ENCODE measurements around the gene DNAI1. TPM values are rescaled to one million over a fixed set of nuclear protein-coding genes. Genes with fewer than 3 reads are reported as not detected.

Gene DNAI1
- total and polyA plus RNA-seq, 2 of the 13 experiments (the other 11 are each of a cell fraction or from before 2014, with no cell fraction given) = not detected

DNA sequence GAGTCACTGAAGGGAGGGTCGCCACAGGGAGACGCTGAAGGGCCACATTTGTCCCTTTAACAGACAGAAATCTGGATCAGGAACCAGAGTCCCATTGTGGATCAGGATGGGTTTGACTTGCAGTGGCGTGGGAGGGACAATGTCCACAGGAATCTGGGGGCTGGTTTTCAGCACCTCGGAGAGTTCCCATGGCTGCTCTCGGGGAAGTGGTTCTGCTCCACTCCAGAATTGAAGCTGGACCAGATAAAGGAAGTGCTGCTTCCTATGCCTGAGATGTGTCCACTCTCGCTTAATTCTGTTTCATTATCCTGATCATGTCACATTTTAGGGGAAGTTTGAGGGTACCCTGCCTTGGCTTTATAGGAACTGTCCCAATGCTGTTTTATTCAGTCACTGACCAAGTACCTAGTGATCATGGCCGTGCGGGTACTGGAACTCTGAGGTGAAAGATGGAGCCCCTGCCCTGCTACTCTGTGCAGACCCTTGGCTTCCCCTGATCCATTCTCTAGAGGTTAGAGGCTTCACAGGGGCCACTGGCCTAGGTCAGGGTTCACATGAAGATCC, 35.4 kb downstream of the DNAI1 start (continued):
- TF ChIP-seq, protein P1, sequence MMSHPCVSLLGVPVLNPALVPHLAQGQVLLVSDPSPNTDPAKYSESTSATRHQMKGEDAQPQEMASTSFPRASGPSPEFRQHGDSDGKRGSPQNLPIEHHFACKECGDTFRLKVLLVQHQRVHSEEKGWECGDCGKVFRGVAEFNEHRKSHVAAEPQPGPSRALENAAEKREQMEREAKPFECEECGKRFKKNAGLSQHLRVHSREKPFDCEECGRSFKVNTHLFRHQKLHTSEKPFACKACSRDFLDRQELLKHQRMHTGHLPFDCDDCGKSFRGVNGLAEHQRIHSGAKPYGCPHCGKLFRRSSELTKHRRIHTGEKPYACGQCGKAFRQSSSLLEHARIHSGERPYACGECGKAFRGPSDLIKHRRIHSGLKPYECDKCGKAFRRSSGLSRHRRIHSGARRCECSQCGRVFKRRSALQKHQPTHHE (CRISPR knock-in tag; IDR thresholded peaks at IDR 0.05; ENCODE audit: borderline replicate concordance) = no peak
- TF ChIP-seq PHB2 (IDR thresholded peaks at IDR 0.05; ENCODE audit: partially characterized antibody) = no peak
- TF ChIP-seq, protein P2, sequence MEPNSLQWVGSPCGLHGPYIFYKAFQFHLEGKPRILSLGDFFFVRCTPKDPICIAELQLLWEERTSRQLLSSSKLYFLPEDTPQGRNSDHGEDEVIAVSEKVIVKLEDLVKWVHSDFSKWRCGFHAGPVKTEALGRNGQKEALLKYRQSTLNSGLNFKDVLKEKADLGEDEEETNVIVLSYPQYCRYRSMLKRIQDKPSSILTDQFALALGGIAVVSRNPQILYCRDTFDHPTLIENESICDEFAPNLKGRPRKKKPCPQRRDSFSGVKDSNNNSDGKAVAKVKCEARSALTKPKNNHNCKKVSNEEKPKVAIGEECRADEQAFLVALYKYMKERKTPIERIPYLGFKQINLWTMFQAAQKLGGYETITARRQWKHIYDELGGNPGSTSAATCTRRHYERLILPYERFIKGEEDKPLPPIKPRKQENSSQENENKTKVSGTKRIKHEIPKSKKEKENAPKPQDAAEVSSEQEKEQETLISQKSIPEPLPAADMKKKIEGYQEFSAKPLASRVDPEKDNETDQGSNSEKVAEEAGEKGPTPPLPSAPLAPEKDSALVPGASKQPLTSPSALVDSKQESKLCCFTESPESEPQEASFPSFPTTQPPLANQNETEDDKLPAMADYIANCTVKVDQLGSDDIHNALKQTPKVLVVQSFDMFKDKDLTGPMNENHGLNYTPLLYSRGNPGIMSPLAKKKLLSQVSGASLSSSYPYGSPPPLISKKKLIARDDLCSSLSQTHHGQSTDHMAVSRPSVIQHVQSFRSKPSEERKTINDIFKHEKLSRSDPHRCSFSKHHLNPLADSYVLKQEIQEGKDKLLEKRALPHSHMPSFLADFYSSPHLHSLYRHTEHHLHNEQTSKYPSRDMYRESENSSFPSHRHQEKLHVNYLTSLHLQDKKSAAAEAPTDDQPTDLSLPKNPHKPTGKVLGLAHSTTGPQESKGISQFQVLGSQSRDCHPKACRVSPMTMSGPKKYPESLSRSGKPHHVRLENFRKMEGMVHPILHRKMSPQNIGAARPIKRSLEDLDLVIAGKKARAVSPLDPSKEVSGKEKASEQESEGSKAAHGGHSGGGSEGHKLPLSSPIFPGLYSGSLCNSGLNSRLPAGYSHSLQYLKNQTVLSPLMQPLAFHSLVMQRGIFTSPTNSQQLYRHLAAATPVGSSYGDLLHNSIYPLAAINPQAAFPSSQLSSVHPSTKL (CRISPR knock-in tag; IDR thresholded peaks at IDR 0.05) = peak; percentile 9; the same call in 1 of the 2 replicates
- TF ChIP-seq, protein P3, sequence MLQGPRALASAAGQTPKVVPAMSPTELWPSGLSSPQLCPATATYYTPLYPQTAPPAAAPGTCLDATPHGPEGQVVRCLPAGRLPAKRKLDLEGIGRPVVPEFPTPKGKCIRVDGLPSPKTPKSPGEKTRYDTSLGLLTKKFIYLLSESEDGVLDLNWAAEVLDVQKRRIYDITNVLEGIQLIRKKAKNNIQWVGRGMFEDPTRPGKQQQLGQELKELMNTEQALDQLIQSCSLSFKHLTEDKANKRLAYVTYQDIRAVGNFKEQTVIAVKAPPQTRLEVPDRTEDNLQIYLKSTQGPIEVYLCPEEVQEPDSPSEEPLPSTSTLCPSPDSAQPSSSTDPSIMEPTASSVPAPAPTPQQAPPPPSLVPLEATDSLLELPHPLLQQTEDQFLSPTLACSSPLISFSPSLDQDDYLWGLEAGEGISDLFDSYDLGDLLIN (CRISPR knock-in tag; IDR thresholded peaks at IDR 0.05; ENCODE audit: borderline replicate concordance) = no peak
- TF ChIP-seq AGO1 (IDR thresholded peaks at IDR 0.05; ENCODE audit: low read depth, low read length, poor library complexity, severe bottlenecking) = no peak
- no peak for TF ChIP-seq BCL6 (CRISPR knock-in tag; IDR thresholded peaks at IDR 0.05)
- TF ChIP-seq MXD3 (CRISPR knock-in tag; IDR thresholded peaks at IDR 0.05) = no peak
- 0 out of 2 replicates have a peak, but pooled peaks have one; percentile 38 for TF ChIP-seq ZNF773 (CRISPR knock-in tag; IDR thresholded peaks at IDR 0.05; ENCODE audit: borderline replicate concordance)
- TF ChIP-seq REST (IDR thresholded peaks at IDR 0.05; ENCODE audit: borderline replicate concordance in 1 of 2, low read depth in 1 of 2, low read length in 2 of 2) = peak; percentile 89 to 97
- 0 out of 2 replicates have a peak, but pooled peaks have one; percentile 40 for TF ChIP-seq ZNF580 (CRISPR knock-in tag; IDR thresholded peaks at IDR 0.05; ENCODE audit: borderline replicate concordance, low read depth)
- no peak for TF ChIP-seq ZNF782 (CRISPR knock-in tag; IDR thresholded peaks at IDR 0.05; ENCODE audit: borderline replicate concordance)
- TF ChIP-seq ZNF343 (CRISPR knock-in tag; IDR thresholded peaks at IDR 0.05) = peak; percentile 98
- TF ChIP-seq, protein P4, sequence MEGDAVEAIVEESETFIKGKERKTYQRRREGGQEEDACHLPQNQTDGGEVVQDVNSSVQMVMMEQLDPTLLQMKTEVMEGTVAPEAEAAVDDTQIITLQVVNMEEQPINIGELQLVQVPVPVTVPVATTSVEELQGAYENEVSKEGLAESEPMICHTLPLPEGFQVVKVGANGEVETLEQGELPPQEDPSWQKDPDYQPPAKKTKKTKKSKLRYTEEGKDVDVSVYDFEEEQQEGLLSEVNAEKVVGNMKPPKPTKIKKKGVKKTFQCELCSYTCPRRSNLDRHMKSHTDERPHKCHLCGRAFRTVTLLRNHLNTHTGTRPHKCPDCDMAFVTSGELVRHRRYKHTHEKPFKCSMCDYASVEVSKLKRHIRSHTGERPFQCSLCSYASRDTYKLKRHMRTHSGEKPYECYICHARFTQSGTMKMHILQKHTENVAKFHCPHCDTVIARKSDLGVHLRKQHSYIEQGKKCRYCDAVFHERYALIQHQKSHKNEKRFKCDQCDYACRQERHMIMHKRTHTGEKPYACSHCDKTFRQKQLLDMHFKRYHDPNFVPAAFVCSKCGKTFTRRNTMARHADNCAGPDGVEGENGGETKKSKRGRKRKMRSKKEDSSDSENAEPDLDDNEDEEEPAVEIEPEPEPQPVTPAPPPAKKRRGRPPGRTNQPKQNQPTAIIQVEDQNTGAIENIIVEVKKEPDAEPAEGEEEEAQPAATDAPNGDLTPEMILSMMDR (CRISPR knock-in tag; IDR thresholded peaks at IDR 0.05) = no peak
- no peak for TF ChIP-seq DPF2 (CRISPR knock-in tag; IDR thresholded peaks at IDR 0.05; ENCODE audit: borderline replicate concordance, low read depth)
- TF ChIP-seq CCDC6 (CRISPR knock-in tag; IDR thresholded peaks at IDR 0.05) = no peak

All from HepG2 (cell line).